Posterior vena cava (tissue), 2 donors: ENCODE results near the gene DCTN3. TPM values are rescaled to one million over a fixed set of nuclear protein-coding genes. Genes with fewer than 3 reads are reported as not detected.

ENCODE experiments used
- DNase-seq: peaks from one replicate; pipeline ENCODE4 v3.0.0-alpha.2; 2020; ENCODE audit warnings: low spot score
- intact Hi-C, 2 donors: fragments of 100-400 bp; cut with DNase I; formaldehyde crosslinking; loops; one replicate each; pipeline versions ENCODE4 v1.14.1 to v1.14.2; 2022 to 2023
- total RNA-seq, 2 donors: library from RNA; stranded (reverse); fragmentation: NEBNext Ultra II Directional; extraction: Animal tissue kit (Norgen Biotek cat#: 25700); gene quantifications; one replicate each; pipeline ENCODE4 v1.2.1, GENCODE V29; 2021
- donor health status: DM: yes; HTN: yes; CAD: no.
- donor health status: DM: yes; HTN: yes; CAD: no.

Gene DCTN3
- total RNA-seq, 2 donors from 2014 or later, result 73.8 to 77.0 TPM

DNA sequence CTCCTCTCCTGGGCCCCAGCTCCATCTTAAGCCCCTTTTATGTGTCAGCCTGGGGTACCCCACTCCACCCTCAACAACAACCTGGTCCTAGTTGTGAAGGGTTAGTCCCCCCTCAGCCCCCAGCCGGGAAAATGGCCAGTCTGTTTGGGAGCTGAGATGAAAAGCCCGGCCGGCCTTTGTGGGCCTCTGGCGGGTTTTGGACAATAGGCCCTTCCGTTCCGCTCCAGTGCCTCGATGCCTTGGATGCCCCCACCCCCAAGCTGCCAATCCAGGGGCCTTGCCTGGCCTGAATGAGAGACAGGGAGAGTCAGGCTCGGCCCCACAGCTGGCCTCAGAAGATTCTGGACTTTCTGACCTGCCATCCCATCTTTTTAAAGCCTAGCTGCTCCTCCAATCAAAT, 39.9 kb downstream of the DCTN3 start:
- intact Hi-C loops, result loop anchor here in 1 of 2 donors (10.0 kb wide), 1 partner anchor 176 kb away; no protein-coding TSS in a partner anchor
- no peak for DNase-seq

DNA sequence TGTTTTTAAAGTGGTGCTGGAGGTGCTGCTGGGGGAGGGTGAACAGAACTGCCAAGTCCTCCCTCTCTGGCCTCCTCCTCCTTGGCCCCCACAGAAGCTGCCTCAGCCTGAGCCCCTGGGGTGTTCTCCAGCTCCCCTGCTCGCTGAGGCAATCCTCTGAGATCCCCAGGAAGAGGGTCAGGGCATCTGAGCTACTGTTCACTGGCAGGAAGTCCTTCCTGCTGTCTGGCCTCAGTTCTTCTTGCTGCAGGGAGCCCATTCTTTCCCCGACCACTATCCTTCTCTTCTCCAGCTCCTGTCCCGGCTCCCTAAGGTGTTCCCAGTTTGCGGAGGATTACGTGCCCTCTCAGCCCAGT, 40.5 kb downstream of the DCTN3 start:
- intact Hi-C loops, result loop anchor here in 1 of 2 donors (10.0 kb wide), 1 partner anchor 175 kb away; no protein-coding TSS in a partner anchor
- DNase-seq, result no peak

DNA sequence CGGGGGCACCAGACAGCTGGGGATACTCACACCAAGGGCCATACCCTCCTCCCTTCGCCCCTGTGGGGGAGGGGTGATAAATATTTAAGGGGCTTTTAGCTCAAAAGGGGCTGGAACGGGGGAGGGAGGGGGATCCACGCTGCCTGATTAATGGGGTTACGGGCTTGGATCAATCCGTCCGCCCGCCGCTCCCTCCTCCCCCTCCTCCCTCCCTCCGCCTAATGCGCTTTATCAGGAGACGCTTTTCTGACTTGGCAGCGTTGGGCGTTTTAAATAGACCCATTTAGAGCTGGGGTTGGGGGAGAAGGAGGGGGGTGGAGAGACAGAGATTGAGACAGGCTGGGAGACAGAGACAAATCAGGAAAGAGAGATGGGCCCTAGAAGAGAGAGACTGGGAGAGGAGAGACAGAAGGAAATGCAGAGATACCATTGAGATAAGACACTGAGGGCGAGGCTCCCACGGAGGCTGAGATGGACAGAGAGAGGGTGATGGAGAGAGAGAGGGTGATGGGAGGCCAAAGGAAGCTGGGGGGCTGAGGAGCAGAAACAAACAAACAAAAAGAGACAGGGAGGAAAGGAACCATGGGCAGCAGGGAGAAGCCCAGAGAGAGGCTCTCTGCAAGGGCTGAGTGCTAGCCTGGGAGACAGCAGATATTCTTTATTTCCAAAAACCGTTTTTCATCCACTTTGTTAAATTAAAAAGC, 41.0 kb downstream of the DCTN3 start:
- intact Hi-C loops, result no loop called here
- no peak for DNase-seq

DNA sequence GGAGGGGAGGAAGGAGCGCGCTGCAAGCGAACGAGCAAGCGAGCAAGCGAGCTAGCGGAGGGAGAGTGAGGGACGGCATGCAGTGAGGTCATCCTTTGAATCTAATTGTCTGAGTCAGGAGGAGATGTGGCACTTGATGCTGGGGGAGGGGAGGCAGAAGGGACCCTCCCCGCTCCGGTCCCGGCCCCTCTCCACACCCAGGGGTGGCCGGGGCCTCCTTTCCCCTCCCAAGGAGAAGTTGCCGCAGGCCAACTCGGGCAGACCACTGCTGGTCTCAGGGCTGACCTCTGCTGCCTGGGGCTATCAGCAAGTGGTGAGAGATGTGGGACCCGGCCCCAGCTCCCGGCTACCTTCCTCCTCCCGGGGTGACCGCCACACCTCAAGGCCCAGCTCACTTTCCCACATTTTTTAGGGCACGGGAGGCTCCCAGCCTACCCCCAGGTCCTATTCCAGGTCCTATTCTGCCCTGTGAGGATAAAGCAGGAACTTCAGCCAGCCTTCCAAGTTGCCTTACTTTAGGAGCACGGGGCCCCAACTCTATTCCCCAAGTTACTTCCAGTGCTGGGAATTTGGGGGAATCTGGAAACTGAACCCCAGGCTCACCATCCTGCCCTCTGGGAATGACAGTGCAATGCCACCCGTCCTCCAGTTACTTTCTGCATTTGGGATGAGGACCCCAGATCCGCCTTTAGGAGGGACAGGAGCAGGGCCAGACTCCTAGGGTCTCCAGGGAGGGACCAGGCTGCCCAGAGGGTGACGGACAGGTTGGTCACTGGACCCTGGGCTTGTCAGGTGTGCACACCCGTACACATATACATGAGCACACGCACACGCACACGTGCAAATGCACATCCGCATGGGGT, 41.8 kb downstream of the DCTN3 start:
- intact Hi-C loops, result no loop called here

DNA sequence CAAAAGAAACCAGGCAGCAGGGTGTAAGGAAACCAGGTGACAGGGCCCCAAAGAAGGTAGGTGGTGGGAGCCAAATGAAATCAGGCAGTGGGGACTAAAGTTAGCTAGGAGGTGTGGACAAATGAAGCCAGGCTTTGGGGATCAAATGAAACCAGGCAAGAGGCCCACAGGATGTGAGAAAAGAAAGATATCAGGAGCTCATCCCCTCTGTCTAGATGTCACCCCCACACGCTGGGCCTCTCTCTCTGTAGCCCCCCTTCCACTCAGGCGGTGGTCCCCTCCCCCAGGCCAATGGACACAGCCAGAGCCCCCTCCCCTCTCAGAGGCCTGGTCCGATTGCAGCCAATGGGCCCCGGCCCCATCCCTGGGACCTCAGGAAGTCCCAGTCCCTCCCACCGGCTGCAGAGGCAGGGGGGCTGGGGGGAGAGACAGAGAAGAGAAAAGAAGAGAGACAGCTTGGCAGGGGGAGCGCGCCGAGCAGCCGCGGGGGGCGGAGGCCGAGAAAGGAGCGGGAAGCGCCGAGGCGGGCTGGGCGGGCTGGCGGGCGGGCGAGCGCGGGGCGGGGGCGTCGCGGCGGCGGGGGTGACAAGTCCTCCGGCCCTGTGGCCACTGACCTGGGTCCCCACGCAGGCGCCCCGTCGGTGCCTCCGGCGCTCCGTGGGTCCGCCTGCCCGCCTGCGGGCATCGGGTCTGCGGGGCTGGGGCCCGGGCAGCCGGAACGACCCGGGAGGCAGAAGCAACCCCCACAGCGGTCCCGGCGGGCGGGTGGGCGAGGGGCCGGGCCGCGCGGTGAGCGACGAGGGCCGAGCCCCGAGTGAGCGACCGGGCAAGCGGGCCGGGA, 42.7 kb downstream of the DCTN3 start:
- intact Hi-C loops, result no loop called here
- DNase-seq, result no peak

More for the DNA sequence above, 41.8 kb downstream of the DCTN3 start:
- DNase-seq, result no peak

DNA sequence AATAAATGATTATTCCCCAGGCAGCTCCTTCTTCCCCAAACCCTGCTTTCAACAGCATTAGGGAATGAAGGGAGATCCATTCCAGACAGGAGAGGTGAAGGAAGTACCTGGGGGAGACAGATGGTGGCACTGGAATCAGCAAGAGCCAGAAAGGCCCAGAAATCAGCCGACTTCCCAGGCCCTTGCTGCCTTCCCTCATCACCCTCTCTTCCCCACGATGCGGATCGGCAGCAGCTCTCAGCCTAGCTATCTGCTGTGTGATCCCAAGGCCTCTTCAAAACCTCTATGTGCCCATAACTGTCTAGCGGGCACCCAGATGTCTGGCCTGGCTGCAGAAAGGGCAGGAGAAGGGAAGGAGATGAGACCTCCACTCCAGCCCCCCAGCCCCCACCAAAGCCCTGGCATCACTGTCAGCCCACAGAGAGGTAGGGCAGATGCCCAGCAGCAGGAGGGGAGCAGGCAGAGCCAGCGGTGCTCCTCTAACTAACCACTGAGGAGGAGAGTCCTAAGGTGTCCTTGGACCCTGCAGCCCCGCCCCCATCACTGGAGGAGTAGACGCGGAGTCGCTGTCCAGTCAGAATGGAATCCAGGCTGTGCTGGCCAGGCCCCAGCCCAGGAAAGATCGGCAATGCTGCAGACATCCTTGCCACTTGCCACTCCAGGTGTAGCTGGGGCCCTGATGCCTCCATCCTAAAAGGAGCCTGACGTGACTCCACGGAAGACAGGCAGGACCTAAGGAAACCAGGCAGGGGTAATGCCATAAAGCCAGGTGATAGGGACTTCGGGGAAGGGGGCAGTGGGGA, 43.5 kb downstream of the DCTN3 start:
- intact Hi-C loops, result no loop called here
- no peak for DNase-seq

DNA sequence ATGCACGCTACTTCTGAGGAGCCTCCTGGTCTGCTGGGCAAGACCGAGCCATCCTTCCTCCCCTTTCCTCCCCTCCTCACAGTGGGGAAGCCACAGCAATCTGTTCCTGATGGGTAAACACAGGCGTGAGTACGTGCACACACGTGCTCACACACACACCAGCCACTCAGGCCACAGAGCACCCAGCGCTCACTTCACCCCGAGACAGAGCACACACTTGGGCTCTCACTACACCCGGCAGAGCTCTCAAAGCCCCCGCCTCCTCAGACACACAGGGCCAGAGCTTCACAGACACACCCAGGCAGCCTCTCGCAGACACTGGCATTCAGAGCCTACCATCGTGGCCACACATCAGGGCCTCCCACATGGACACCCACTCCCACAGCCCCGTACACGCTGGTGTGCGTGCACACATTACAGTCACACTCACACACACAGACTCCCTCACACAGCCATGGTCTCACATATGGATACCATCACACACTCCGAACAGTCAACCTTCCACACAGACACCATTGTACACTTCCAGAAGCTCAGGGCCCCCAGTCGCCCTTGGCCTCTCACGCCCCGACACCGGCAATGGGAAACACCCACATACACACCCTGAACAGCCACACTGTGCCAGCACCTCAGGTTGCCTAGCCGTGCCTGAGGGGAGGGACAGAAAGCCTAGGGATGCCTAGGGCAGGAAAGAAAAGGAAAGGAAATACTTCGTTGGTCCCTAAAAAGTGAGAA, 44.3 kb downstream of the DCTN3 start:
- intact Hi-C loops, result no loop called here

DNA sequence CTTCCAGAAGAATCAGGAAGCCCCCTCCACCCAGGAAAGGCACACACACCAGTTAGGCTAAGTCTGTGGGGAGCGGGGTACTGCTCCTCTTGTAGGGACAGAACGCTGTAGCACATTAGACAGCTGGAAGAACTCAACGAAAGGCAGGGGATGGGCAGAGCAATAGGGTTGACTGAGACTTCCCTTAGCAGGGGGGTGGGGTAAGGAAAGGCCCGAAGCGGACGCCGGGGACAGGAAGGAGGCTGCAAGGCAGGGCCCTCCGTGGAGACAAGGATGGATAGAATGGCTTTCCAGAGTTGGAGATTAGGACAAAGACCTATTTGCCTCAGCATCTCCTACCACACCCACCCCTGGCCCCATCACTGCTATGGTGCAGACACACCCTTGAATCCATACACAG, 45.1 kb downstream of the DCTN3 start:
- intact Hi-C loops, result no loop called here
- no peak for DNase-seq

More for the DNA sequence above, 44.3 kb downstream of the DCTN3 start:
- no peak for DNase-seq

DNA sequence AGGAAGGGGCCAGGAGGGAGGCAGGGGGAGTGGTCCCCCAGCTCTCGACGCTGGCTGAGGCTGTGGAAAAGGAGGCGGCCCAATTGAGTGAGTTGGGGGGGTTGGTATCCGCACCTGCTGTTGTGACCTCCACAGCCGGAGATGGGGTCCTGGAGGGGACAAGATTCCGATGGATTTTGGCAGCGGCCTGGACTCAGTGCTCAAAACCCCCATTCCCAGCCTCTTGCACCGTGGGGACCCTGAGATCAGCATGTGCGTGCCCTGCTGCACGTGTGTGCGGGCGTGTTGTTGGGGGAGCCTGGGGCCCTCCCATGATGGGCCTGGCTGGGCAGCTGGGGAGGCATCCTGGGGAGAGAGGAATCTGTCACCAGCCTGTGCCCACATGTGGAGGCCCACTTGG, 45.7 kb downstream of the DCTN3 start:
- DNase-seq, result no peak
- intact Hi-C loops, result no loop called here

DNA sequence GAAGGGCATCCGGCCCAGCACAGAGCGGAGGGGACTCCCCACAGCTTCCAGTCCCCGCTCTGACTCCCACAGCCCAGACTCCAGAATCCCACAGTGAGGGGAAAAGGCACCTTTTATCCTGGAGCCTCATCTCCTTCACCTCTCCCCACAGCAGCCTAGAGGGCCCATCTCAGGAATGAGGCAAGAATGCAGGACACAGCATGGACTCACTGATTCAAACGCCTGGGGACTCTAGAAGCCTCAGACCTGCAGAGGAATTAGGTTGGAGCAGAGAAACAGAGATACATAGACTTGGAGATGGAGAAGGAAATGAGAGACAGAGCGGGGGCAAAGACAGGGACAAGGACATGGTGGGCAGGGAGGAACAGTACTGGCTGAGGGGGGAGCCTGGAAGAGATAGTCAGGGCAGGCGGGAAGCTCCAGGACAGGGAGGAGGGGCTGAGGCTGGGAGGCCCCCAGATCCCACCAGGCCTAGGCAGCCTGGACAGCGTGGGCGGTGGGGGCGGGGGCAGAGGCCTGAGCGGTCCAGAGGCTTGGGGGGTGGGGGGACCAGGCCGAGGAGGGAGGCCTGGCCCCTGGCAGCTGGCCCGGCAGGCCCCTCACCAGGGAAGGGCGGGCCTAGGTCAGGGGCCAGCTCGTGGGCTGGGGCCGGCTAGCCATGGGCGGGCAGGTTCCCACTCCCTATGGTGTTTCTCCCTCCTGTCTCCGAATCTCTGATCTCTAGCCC, 46.5 kb downstream of the DCTN3 start:
- intact Hi-C loops, result no loop called here
- DNase-seq, result no peak

DNA sequence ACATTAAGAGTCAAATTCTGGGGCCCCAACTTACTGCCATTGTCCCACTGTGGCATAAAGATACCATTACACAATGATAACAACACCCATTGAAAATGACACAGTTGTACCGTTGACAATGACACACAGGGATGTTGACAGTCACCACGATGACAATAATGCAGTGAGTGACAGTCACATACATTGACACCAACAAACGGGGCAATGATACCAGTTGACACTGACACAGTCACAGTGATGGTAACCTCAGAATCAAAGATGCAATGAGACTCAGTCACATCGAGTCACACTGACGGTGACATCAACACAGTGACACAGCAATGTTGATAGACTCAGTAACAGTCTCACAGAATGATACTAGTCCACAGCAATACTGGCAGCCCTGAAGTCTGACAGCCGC, 47.7 kb downstream of the DCTN3 start:
- intact Hi-C loops, result no loop called here
- DNase-seq, result no peak

DNA sequence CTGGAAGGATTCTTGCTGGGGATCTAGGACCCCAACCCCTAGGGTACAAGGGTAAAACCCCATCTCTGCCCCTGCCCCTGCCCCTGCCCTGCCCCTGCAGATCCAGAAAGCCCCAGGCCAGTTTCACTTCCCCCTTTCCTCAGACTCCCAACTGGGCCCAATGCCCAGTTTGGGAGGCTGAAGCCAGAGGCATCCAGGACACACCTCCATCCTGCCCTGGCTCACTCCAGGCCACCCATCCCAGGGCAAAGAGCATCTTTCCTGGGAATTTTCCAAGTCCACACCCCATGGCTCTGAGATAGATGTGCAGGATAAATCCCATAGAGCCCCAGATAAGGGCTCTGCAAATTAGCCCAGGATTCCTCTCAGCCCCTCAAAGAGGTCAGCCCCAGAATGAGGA, 48.2 kb downstream of the DCTN3 start:
- intact Hi-C loops, result no loop called here
- no peak for DNase-seq

DNA sequence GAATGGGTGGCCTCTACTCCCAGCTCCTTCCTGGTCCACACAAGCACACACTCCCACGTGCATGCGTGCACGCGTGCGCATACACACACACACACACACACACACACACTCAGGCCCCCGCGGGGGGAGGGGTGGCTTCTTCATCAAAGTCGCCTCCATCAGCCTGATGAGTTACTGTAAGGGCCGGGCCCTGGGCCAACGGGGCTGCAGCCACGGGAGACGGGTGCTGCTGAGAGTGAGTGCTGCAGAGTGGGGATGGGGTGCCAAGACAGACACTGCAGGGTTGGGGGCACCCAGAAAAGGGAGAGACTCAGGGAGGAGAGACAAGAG, 48.8 kb downstream of the DCTN3 start:
- DNase-seq, result no peak
- intact Hi-C loops, result no loop called here

DNA sequence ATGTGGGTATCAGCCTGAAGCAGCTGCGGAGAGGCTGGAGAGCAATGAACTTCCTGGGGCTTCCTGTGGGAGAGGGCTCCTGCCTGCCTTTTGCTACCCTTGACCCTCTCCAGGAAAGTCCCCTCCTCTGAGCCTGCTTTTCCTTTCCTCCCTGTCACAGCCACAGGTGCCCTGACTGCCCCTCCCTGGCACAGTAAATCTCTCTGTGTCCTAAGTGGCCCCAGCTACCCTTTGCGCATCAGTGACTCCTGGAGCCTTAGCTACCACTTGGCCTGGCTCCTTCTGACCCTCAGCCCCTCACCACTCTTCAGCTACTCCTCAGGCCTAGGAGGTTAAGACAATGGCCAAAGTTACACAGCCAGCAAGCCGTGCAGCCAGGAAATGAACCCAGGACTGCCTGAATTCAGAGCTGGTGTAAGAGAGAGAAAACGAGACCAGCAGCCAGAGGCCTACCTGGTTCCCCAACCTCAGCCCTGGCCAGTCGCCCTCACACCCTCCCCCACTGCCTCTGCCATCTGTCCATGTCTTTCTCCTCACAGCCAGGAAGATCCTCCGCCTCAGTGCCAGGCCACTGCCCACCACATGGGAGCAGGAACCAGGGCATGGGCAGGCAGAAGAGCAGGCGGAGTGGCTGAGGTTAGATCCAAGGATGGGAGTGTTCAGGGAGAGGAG, 49.4 kb downstream of the DCTN3 start:
- intact Hi-C loops, result no loop called here
- DNase-seq, result no peak

DNA sequence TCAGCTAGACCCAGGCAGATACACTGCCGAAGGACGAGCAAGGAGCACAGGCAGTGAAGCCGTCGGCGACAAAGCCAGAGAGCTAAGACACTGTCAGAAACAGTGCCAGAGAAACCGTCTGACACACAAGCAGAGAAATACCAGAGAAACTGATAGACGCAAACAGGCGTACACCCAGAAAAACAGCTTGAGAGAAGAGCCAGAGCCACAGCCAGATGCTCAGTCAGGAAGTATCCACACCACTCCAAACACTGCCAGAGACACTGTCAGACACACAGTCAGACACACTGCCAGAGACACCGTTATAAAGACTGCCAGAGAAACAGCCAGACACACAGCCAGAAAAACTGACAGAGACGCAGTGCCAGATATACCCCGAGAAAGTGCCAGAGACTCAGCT, 49.9 kb downstream of the DCTN3 start:
- intact Hi-C loops, result no loop called here
- no peak for DNase-seq

DNA sequence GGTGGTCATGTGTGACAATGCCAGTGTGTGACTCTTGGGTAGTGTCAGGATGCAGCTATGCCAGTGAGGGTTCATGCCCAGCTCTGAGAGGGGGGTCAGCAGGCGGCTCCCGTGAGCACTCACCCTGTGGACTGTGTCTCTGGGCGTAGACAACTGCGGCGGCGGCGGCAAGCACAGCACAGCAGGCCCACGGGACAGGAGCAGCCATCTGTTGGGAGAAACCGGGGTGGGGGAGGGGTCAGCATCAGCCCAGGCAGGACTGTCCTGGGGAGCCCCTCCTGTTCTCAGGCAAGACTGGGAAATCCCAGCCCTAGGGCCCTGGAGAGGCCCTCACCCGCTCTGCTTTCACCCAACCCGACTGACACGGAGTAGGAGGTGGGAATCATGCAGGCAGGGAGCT, 51.5 kb downstream of the DCTN3 start:
- DNase-seq, result no peak
- intact Hi-C loops, result no loop called here

DNA sequence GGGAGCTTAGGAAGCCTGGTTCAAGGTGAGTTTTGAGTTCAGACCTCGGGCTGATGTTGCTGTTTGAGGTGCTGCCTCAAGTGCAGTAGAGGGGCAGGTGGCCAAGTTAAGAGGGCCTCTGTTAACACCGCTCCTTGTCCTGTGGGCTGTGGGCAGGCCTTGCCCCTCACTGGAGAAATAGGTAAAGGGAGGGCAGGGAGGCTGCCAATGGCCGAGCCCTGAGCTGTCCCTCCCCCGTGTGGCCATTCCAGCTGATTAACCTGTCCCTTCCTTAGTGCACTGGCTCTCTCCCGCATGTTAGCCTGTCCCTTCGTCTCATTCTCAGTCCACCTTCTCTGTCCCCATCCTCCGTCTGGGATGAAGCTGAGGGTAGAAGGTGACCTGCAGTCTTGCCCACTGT, 52.2 kb downstream of the DCTN3 start:
- intact Hi-C loops, result no loop called here

More for the DNA sequence above, 52.2 kb downstream of the DCTN3 start:
- no peak for DNase-seq
